GM19238 (cell line): ENCODE results near the gene ERBB4.

ENCODE experiments used
- DNase-seq: peaks from one replicate; pipeline ENCODE4 v3.0.0; 2011; ENCODE audit warnings: low spot score; ENCODE audit not compliant: insufficient read length

The ERBB4 gene

DNA sequence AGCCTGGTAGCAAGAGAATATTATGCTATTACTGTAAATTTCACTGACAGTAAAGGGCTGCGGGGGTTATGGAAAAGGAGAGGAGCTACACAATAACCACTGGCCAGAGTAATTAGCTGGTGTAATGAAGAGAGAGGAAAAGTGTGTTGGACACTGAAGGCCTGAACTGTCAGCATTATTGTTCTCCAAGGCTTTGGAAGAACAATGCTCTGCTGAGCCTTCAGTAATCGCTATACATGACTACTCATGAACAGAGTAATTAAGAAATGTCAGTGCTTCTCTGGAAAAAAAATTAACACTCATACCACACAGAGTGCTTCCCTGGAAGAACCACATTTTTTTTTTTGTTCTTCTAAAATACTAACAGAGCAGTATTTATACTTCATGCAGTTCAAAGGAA is 1050.9 kb downstream of the ERBB4 start:
- no peak for DNase-seq

DNA sequence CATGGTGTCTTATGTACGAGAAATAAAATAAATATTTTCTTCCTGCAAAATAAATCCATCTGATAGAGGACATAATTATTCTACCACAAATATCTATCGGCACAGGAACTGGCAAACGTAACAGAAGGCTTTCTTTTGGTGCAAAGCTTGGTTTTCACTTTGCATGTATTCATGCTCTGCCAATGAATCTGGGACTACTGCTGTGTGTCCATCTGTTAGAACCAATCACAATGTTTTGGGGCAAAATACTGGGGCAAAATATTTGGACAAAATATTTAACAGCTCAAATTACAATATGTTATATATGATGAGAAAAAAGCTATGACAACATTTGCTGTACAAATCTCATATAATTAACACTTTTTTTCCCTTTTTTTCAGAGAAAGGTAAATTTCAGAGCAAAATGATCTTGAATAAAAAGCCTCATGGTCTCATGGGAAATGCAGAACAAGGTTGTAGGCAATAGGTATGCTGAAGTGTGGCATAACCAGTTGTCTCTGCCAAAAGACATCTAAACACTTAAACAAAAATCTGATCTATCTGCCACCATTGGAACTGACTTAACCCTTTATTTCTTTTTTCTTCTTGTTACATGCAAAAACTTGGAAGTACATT is 1059.0 kb downstream of the ERBB4 start:
- DNase-seq: no peak

DNA sequence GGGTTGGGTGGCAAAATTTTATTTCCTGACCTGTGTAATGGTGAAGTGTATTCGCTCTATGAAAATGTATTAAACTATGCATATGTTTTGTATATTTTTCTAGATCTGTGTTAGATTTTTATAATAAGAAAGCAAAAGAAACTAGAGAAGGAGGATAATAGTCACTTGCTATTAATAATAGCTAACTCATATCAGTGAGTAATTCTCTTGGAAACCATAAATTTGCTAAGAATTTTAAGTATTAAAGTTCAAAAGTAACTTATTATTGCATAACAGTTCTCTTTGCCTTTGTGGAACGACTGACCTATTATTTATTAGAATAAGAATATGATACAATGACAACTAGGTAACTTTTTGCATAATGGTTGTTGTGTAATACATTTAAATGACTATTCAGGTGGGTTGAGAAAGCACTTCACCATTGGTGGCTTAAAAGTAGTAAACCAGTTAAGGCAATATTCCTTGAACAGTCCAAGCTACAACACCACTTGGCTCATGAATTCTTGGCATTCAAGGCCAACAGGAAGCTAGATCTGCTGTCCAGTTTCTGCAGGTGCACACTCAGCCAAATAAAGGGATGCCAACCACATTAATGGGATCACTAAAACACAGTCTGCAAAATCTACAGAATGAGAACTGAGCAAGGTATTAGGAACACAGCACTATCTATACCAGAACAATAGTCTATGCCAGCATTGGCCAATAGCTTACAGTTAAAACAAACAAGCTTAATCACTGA is 1060.9 kb downstream of the ERBB4 start:
- no peak for DNase-seq

DNA sequence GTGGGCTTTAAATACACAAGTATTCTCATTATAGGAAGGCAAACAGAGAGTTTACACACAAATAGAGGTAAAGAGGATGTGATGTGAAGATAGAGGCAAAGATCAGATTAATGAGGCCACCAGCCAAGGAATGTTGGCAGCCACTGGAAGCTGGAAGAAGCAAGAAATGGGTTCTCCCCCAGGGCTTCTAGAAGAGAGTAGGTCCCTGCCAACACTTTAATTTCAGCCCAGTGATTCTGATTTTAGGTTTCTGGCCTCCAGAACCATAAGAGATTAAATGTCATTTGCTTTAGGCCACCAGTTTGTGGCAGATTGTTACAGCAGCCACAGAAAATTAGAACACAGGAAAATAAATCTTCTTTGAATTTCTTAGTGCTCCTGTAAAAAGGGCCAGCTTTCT is 1065.5 kb downstream of the ERBB4 start:
- no peak for DNase-seq

DNA sequence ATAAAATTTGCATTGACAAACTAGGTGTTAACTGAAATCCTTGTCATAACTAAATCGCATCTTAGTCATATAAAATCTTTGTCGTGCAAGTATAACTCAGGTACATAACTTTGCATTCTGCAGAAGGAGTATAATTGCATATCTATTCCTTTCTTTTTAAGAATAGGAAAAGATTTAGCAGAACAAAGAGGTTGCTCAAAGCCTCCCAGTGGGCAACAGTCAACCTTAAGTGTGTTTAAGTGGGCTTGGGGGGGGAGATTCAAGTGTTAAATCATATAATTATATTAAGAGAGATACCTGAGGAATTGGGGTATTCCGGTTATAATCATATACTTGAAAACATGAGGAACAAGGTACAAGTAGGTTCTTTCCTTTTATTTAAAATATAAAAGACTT is 1068.9 kb downstream of the ERBB4 start:
- DNase-seq: no peak

DNA sequence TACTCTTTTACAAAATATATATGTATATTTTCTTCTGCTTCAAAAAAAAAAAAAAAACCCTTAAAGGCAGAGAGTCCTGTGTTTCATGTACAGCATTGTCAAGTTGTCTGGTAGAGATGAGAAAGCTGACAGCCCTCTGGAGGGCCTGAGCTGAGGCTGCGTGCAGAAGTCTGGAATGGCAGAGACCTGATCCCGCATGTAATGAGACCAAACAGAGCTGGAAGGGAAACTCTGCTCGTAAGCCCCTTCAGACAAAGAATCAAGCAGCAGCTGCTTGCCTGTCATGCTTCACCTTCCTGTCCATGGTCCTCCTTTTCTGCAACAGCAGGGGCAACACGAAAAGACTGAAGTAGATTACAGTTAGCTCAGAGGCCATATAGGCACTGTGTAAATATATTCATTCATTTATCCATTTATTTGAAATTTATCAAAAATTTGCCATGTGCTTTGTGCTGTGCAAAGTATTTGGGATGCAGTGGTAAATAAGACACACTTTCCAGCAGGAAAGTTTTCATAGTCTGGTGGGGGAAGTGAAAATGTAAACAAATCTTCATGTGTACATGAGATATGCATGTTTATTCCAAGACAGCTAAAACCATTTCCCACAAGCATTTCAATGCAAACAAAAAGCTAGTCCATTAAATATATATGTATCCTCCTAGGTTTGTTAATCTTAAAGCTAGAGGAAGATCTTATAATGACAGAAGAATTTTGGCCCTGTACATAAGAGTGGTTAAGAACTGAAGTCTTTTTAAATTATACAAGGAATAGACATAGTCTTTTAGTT is 1069.5 kb downstream of the ERBB4 start:
- DNase-seq: no peak

DNA sequence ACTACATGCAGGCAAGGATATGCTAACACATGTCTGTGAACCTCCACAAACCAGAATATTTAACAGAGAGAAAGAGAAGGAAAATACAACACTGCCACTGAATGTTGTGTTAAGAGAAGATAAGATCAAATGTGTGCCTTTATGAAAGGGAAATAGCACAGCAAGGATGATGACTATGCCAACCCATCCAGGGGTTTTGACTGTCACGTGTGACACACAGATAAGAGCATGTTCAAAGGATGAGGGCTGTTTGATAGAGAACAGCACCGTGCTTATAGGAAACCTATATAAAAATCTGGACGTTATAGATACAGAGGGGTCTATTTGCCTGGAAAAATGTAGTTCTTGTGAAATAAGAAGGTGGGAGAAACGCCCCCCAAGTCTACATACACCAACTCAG is 1070.4 kb downstream of the ERBB4 start:
- no peak for DNase-seq

DNA sequence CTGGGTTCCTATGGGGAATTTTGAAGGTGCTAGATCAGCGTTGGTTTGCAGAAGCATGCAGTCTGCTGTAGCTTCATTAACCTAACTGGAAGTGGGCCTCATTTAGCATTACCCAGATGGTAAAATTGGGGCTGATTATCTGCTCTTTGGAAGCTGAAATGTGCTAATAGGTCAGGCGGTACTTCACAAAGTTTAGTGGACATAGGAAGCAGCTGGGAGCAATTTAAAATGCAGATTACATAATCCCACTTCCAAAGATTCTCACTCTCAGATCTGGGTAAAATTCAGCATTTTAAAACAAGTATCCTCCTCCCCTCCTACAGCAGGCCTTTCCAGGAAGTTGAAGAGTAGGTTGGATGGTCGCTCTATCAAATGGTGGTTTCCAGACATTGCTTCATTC is 1075.2 kb downstream of the ERBB4 start:
- no peak for DNase-seq

DNA sequence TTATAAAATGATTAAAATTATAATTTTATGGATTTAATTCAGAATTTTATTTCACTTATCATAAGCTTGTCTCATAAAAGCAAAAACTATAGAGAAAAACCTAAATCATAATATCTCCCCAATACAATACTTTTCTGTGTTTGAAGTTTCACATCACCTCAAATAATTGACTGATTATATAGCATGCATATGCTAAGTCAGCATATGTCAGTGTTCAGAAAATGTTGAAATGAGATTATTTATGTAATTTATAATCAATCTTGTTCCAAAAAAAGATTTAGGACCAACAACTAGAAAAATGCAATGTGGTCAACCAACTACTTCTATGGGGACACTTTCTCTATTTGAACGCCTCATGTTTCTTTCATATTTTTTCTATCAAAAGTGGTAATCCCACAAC is 1079.6 kb downstream of the ERBB4 start:
- no peak for DNase-seq

DNA sequence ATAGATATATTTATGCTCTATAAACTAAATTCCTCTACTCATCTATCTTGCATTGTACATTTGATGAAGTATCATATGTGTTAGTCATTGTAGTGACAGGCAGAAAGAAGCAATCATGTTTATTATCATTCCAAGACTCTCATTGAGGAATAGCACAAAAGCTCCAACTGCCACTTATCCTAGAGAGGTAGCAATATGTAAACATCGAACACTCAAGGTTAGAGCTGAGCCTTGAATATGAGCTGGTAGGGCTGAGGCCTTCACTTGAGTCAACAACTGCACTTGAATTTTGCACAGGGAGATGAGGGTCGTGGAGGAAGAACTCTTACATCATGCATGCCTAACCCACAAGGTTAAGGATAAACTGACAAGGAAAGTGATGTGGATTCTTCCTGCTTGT is 1081.3 kb downstream of the ERBB4 start:
- no peak for DNase-seq

DNA sequence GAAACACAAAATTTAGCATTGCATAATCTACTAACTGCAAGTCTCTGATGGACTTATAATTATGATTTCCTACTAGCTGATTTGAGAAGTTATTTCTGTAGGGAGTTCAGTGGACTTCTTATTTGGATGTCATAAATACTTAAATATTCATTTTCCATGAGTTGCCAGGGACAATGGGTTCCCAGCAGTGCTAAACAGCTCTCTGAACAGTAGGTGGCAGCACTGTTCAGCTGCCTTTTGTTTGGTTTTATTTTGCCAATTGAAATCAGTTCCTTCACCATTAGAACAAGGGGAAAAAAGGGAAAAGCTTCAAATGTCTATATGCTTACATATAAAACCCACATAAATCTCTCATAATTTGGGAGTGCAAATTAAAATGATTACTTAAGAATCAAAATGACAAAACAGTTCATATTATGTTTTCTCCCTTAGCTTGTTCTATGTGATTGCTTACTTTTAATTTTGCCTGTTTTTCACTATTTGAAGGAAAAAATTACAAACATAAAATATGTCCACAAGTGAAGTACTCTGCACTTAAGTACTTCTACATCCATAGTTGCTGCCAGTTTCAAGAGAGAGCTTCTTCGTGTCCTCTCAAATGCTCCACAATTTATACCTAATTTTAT is 1083.3 kb downstream of the ERBB4 start:
- no peak for DNase-seq

DNA sequence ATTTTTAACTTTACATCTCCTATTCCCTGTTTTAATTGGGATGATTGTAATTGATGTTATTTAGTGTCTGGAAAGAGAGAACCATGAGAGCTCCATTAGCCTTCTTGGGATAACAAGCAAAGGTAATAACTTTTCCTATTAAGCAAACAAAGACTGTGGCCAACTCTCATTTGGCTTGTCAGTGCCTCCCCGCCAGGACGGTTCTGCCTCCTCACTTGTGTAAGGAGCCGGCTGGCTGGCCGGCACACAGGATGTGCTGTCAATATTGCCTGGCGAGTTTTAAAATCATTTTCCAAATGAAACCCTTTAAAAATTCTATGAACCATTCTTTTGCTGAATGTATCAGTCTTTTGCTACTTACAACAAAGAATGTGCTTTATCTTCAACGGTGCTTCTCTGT is 1083.9 kb downstream of the ERBB4 start:
- no peak for DNase-seq

DNA sequence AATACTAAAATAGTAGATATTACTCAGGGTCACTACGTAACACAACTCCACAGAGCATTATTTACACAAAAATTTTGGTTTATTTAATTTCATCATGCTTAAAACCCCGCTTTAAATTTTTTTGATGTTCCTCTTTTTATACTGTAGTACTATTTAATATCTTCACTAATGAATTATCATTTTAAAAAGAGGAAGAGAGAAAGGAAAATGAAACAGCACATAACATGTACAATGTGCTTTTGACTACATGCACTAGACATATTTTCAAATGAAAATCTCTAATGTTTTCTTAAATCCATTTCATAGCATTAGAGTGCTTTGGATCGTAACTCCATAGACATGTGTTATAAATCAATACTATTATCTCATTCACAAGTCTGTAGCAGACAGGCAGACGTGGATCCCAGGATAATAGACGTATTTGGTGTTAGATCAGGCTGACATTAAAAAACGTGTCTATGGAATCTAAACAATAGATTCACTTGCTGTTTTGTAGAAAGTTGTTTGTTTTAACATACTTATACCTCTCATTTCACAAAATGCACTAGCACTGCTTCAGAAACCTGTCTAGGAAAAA is 1085.2 kb downstream of the ERBB4 start:
- no peak for DNase-seq

DNA sequence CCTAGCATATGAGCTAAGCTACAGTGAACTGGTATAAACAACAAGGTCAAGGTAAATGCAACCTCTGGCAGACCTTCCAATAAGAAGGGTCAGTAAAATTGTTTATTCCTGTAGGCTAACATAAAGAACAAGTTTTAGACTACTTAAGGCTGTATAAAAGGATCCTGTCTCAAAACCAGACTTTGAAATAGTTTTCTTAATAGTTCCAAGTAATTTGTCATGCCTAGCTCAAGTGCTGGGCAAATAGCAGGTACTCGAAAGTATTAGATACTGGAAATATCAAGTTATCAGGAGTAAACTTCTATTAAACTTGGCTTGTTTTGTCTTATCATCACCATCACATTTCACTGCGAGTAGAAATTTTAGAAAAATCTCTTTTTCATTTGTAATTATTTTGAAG is 1087.0 kb downstream of the ERBB4 start:
- no peak for DNase-seq

DNA sequence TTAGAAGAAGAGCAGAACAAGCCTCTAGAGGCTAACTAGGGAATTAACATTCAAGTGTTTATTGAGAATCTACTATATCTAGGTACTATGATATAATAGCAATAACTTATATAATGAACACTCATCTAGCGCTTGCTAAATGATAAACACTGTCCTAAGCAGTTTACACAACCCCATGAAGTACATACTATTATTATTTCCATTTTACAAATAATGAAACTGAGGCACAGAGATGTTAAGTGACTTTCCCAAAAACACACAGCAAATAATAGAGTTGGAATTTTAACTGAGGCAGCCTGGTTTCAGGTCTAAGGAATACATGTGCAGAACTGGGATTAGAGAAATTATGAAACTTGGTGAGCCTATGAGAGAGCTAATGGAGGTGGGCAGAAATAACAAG is 1088.8 kb downstream of the ERBB4 start:
- DNase-seq: no peak

DNA sequence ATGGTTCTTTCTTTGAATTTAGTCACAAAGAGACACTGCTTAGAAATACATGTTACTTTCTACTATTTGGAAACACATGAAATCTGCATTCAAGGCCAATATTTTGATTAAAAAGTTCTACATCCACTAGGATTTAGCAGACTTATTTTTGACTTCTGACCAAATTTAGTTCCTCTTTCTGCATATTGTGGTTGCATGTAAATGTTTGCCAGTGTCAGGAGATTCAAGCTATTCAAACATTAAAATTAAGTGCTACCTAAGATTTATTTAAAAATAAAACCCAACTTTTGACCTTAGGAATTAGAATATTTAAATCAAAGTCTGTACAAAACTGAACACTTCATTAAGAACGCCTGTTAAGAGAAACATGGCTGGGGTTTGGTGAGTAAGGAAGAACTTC is 1091.1 kb downstream of the ERBB4 start:
- DNase-seq: no peak

DNA sequence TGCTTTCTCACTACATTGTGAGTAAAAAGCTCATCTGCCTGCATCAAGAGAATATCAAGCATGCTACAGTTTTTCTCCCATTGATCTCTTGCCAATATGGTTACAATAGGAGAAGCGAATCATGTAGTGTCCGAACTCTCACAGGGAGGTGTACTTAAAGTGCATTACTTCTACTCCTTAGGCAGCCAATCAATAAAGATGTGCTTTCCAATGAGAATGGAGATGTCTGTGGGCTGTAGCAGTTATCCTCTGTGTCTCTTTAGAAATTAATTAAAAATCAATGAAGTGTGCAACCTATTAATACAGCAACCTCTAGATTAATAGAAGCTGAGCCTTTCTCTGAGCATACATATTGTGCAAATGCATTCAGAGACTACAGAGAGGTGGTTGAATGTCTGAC is 1098.5 kb downstream of the ERBB4 start:
- no peak for DNase-seq

DNA sequence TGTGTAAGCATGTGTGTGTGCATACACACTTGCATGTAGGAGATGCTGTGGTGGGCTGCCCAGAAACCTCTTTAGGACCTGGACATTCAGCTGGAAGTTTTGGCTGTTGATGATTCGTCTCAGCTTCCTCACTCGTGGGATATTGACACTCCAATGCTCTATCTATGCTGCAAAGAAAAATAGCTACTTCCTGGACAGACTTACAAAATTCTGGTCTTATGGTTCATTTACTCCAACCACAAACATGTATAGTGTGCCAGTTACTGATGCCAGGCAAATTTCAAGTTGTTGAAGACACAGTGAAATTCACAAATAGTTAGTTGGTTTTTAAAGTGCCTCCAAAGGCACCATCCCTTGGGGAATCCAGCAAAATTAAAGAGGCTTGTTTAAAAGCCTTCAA is 1099.6 kb downstream of the ERBB4 start:
- DNase-seq: no peak

DNA sequence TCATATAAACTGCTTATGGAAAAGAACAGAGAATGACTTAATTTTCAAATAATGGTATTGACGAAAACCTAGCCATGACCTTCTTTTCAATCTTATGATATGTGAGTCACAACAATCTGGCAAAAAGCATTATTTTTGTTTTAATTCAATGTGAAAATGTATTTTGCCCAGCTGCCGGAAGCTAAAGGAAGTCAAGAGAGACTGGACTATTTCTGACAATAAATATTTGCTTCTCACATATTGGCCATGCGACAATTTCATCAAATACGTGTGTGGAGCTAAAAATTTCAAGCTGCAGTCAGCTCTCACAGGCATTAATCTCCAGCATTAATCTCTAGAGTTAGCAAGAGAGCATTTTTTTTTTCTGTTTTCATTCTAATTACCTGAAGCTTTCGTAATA is 1101.2 kb downstream of the ERBB4 start:
- no peak for DNase-seq

DNA sequence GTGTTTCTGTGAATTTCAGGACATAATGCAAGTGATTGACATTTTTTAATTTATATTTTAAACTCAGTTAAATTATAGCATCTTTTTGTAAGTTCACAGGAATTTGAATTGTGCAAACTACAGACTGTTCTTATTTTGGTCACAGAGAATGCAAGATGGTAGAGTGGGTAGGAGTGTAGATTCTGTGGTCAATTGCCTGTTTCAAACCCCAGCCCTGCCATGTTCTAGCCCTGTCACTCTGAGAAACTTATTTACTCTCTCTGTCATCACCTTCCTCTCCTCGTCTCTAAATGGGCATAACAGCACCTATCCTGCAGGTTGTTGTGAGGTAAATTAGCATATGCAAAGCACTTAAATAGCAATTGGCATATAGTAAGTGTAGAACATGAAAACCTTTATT is 1102.4 kb downstream of the ERBB4 start:
- no peak for DNase-seq

DNA sequence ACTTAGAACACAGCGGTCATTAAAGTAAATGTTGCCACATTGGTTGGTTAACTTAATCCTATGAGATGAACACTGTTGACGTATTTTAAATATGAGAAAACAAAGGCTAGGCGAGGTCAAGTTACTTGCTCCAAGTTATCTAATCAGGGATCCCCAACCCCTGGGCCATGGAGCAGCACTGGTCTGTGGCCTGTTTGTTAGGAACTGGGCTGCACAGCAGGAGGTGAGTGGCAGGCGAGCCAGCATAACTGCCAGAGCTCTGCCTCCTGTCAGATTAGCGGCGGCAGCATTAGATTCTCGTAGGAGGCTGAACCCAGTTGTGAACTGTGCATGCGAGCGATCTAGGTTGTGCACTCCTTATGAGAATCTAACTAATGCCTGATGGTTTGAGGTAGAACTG is 1103.3 kb downstream of the ERBB4 start:
- DNase-seq: no peak

DNA sequence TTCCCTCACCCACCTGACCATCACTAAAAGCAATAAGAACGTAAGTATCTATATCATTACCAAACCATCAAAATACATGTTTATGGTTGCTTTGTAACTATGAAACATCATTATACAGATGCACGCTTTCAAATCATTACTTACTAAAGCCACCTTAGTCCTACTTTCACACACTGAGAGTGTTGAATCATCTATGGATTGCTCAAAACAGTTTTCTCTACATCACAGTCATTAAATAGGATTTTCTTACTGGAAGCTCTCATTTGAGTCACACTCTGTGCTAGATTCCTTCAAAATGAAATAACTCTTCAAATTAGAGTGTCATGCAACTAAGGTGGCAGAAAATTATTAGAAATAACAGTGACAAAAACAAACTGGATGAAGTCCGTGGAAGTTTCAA is 1103.8 kb downstream of the ERBB4 start:
- DNase-seq: no peak
